ENCODE measurements around the gene OR51E2.

DNA sequence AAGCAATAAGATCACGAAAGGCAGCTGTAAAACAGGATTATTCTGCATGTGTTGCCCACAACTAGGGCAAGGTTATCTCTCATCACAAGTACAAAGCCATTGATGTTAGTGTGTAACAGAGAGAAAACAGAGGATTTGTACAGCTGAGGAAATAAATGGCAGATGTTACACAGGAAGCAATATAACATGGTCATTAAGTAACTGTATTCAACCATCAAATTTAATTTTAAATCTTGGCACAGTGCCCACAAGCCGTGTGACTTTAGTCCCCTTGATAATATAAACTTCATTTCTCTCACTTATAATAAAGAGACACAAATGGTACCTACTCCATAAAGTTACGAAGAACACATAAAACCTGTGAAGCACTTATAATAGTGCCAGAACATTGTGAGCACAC lies 17.3 kb downstream of the OR51E2 start:
- no peak for TF ChIP-seq EZH2 (IDR thresholded peaks at IDR 0.05; ENCODE audit: borderline replicate concordance, insufficient read depth, low read depth, low read length, poor library complexity, severe bottlenecking)
- TF ChIP-seq, protein P1, sequence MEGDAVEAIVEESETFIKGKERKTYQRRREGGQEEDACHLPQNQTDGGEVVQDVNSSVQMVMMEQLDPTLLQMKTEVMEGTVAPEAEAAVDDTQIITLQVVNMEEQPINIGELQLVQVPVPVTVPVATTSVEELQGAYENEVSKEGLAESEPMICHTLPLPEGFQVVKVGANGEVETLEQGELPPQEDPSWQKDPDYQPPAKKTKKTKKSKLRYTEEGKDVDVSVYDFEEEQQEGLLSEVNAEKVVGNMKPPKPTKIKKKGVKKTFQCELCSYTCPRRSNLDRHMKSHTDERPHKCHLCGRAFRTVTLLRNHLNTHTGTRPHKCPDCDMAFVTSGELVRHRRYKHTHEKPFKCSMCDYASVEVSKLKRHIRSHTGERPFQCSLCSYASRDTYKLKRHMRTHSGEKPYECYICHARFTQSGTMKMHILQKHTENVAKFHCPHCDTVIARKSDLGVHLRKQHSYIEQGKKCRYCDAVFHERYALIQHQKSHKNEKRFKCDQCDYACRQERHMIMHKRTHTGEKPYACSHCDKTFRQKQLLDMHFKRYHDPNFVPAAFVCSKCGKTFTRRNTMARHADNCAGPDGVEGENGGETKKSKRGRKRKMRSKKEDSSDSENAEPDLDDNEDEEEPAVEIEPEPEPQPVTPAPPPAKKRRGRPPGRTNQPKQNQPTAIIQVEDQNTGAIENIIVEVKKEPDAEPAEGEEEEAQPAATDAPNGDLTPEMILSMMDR (IDR thresholded peaks at IDR 0.05) = no peak
